K562 (cell line): ENCODE data around the gene CD300E. TPM values are rescaled to one million over a fixed set of nuclear protein-coding genes. Genes with fewer than 3 reads are reported as not detected.

Experiments
- ATAC-seq: fragments of 200-7000 bp; cut with Tn5 transposase; 3 replicates; pipeline ENCODE4 v1.9.1; 2020; ENCODE audit warnings: moderate library complexity
- BruUV-seq: library from RNA; stranded (reverse); fragments of 400-500 nt; replicated peaks from 2 replicates; lab custom pipeline; 2021; lab: Mats Ljungman, UMichigan
- CTCF ChIA-PET: fragments of 300-600 bp; formaldehyde crosslinking; extraction: SDS; loops from one replicate; lab custom pipeline; 2021; ENCODE audit warnings: low intra/inter-chr PET ratio; lab: Yijun Ruan, JAX
- POLR2A ChIA-PET: fragments of 300-600, 350-650 bp; sonication (Branson Sonifier 250); formaldehyde crosslinking; extraction: SDS; loops from one replicate; lab custom pipeline; 2021; ENCODE audit warnings: antibody characterized with exemption, inconsistent platforms; lab: Yijun Ruan, JAX
- DNase-seq, 4 experiments: peaks; one replicate each; pipeline versions ENCODE4 v3.0.0 to v3.0.0-alpha.2; 2011 to 2018; ENCODE audit warnings: low spot score in 3 of 4, mixed read lengths in 3 of 4; ENCODE audit errors: extremely low read depth in 1 of 4
- FAIRE-seq: peaks from 2 replicates; lab custom pipeline; 2011; peaks lifted over from hg19 to GRCh38; lab: Jason Lieb, UNC
- H2AFZ ChIP-seq: 2 replicates; pipeline ENCODE4 v1.6.0; 2011; ENCODE audit warnings: low read depth, low read length, control low read depth, inconsistent platforms
- H3K27ac ChIP-seq: fragments of 200-600 bp; 3 replicates; pipeline ENCODE4 v1.8.0; 2011; ENCODE audit warnings: low read depth, mild to moderate bottlenecking, control low read depth, inconsistent platforms, low read length, moderate library complexity, mixed read lengths; ENCODE audit errors: extremely low read depth
- H3K27me3 ChIP-seq, 2 experiments: fragments of 300-600 bp in 1 of 2; 2 replicates in 1 of 2; 3 replicates in 1 of 2; pipeline versions ENCODE4 v1.6.0 to v1.8.0; 2011; ENCODE audit warnings: inconsistent platforms in 2 of 2, low read length in 2 of 2, mild to moderate bottlenecking in 1 of 2, mixed read lengths in 1 of 2, moderate library complexity in 1 of 2; ENCODE audit not compliant: control insufficient read depth in 2 of 2, insufficient read depth in 2 of 2
- H3K36me3 ChIP-seq: fragments of 300-600 bp; 3 replicates; pipeline ENCODE4 v1.8.0; 2011; ENCODE audit warnings: mild to moderate bottlenecking, low read length, inconsistent platforms; ENCODE audit not compliant: control insufficient read depth, insufficient read depth
- H3K4me1 ChIP-seq, 2 experiments: fragments of 200-600 bp in 1 of 2; replicated peaks in 1 of 2; 2 replicates in 1 of 2; 3 replicates in 1 of 2; pipeline versions ENCODE4 v1.5.1 to v1.8.0; 2011; ENCODE audit warnings: inconsistent platforms in 2 of 2, low read length in 2 of 2, mild to moderate bottlenecking in 1 of 2, mixed read lengths in 1 of 2, moderate library complexity in 1 of 2; ENCODE audit not compliant: control insufficient read depth in 2 of 2, insufficient read depth in 2 of 2
- H3K4me2 ChIP-seq: 2 replicates; pipeline ENCODE4 v1.6.1; 2011; ENCODE audit warnings: low read length, control low read depth, inconsistent platforms, mixed read lengths; ENCODE audit not compliant: insufficient read depth
- H3K4me3 ChIP-seq: fragments of 200-600 bp; sonication (generic), shearing (Covaris generic); 2 replicates; pipeline ENCODE4 v1.5.1; 2016; ENCODE audit warnings: control low read depth, inconsistent platforms
- H3K79me2 ChIP-seq: fragments of 200-600 bp; 3 replicates; pipeline ENCODE4 v1.8.0; 2011; ENCODE audit warnings: low read length, inconsistent platforms; ENCODE audit not compliant: control insufficient read depth, insufficient read depth
- H3K9ac ChIP-seq, 2 experiments: 2 replicates each; pipeline versions ENCODE4 v1.6.0 to v1.6.1; 2011; ENCODE audit warnings: low read depth in 2 of 2, low read length in 2 of 2, control low read depth in 1 of 2, inconsistent platforms in 1 of 2, mild to moderate bottlenecking in 1 of 2, mixed read lengths in 1 of 2; ENCODE audit not compliant: insufficient read depth in 1 of 2
- H3K9me1 ChIP-seq: one replicate; pipeline ENCODE4 v1.6.0; 2011; ENCODE audit warnings: inconsistent platforms, mild to moderate bottlenecking, low read length, moderate library complexity; ENCODE audit not compliant: control insufficient read depth, insufficient read depth
- H3K9me3 ChIP-seq: replicated peaks from 2 replicates; pipeline ENCODE4 v1.5.1; 2011; ENCODE audit warnings: low read depth, low read length, inconsistent platforms; ENCODE audit not compliant: control insufficient read depth, insufficient read depth
- H4K20me1 ChIP-seq: replicated peaks from 2 replicates; pipeline ENCODE4 v1.6.1; 2011; ENCODE audit warnings: low read length, inconsistent platforms, mixed read lengths; ENCODE audit not compliant: control insufficient read depth, insufficient read depth
- BCOR ChIP-seq: fragments of 450-650 bp; IDR thresholded peaks from 2 replicates; pipeline ENCODE4 v1.6.1; 2016
- BRD9 ChIP-seq: fragments of 450-650 bp; IDR thresholded peaks from 2 replicates; pipeline ENCODE4 v1.6.1; 2018; ENCODE audit warnings: low read depth; ENCODE audit not compliant: partially characterized antibody
- CLOCK ChIP-seq: fragments of 250-450 bp; sonication (Bioruptor Pico); IDR thresholded peaks from 2 replicates; pipeline ENCODE4 v1.4.0; 2020; ENCODE audit warnings: mild to moderate bottlenecking, moderate library complexity, borderline replicate concordance
- CTCF ChIP-seq, 3 experiments: IDR thresholded peaks in 2 of 3; conservative IDR thresholded peaks in 1 of 3; 2 replicates each; pipeline ENCODE4 v1.5.1; 2011 to 2012; ENCODE audit warnings: low read length in 3 of 3, mild to moderate bottlenecking in 3 of 3, control low read depth in 2 of 3, improper control_type of control experiment in 1 of 3, inconsistent platforms in 1 of 3, low read depth in 1 of 3, mixed read lengths in 1 of 3, moderate library complexity in 1 of 3; ENCODE audit not compliant: insufficient read depth in 2 of 3
- GABPB2 ChIP-seq: fragments of 250-450 bp; sonication (Bioruptor Pico); conservative IDR thresholded peaks from 2 replicates; pipeline ENCODE4 v1.5.1; 2021; ENCODE audit warnings: mild to moderate bottlenecking
- GTF2B ChIP-seq: IDR thresholded peaks from 2 replicates; pipeline ENCODE4 v1.6.1; 2011; ENCODE audit not compliant: insufficient read length; ENCODE audit errors: extremely low read depth
- NCOR1 ChIP-seq: fragments of 450-650 bp; IDR thresholded peaks from 2 replicates; pipeline ENCODE4 v1.6.1; 2016; ENCODE audit warnings: mild to moderate bottlenecking, moderate library complexity
- RBM17 ChIP-seq: fragments of 200-400 bp; formaldehyde crosslinking; IDR thresholded peaks from 2 replicates; pipeline ENCODE4 v1.6.1; 2017; ENCODE audit warnings: low read depth, mild to moderate bottlenecking, low read length, borderline replicate concordance
- SP1 ChIP-seq: sonication (generic); formaldehyde crosslinking; IDR thresholded peaks from 2 replicates; pipeline ENCODE4 v1.8.1; 2022; ENCODE audit warnings: mild to moderate bottlenecking, missing genetic modification reagents
- SRSF3 ChIP-seq: fragments of 200-400 bp; formaldehyde crosslinking; IDR thresholded peaks from 2 replicates; pipeline ENCODE4 v1.6.1; 2016; ENCODE audit warnings: mild to moderate bottlenecking, low read length, moderate library complexity; ENCODE audit not compliant: insufficient read depth
- STAT6 ChIP-seq: sonication (generic); formaldehyde crosslinking; IDR thresholded peaks from 2 replicates; pipeline ENCODE4 v1.8.1; 2023; ENCODE audit warnings: mild to moderate bottlenecking, missing genetic modification reagents
- WGBS: fragments of 100-300 bp; shearing (Covaris generic); methylation state at CpG from one replicate; pipeline ENCODE4 v1.1.6; 2016; ENCODE audit warnings: low coverage, mixed read lengths; ENCODE audit not compliant: insufficient coverage; ENCODE audit errors: missing lambda C conversion rate; 5-methylcytosine and 5-hydroxymethylcytosine counted together
- in situ Hi-C: fragments of 300-500 bp; cut with MboI; formaldehyde crosslinking; loops from 4 replicates; pipeline ENCODE4 v1.15.0; 2018; ENCODE audit warnings: inconsistent platforms, mixed read lengths
- intact Hi-C: fragments of 100-400 bp; cut with micrococcal nuclease; formaldehyde crosslinking; loops from 2 replicates; pipeline ENCODE4 v1.14.2; 2022
- polyA plus RNA-seq, 8 experiments: library from polyadenylated mRNA; depleted of rRNA in 4 of 8; stranded (reverse) in 5 of 8; unstranded in 3 of 8; fragments of >200 nt; fragmentation: Nextera tagmentation in 2 of 8; fragmentation: Illumina TruSeq in 1 of 8; extraction: Ambion mirVana in 2 of 8; extraction: Trizol in 1 of 8; gene quantifications; 2 replicates each; pipeline versions ENCODE4 v1.2.1 to v1.2.3, GENCODE V29; 2011 to 2014; ENCODE audit warnings: inconsistent platforms in 1 of 8, missing spikeins in 1 of 8
- total RNA-seq, 7 experiments: library from RNA; depleted of rRNA in 6 of 7; stranded (reverse); fragments of >200 nt in 6 of 7; fragmentation: Illumina TruSeq in 2 of 7; extraction: Trizol in 2 of 7; gene quantifications; 2 replicates each; pipeline versions ENCODE4 v1.2.1 to v1.2.3, GENCODE V29; 2011 to 2021; ENCODE audit warnings: low replicate concordance in 1 of 7

CD300E gene
- total and polyA plus RNA-seq, 9 of the 15 experiments (the other 6 are each of a cell fraction or from before 2014, with no cell fraction given), result not detected

- TF ChIP-seq SRSF3 (no peak), NCOR1 (no peak), CLOCK (no peak), GTF2B (no peak), STAT6 (no peak), CTCF (IDR thresholded peaks at IDR 0.05 in 2 of 3, conservative IDR thresholded peaks at IDR 0.05 in 1 of 3; ENCODE audit: insufficient read depth in 2 of 3, low read depth in 1 of 3, low read length in 3 of 3) (no peak), GABPB2 (CRISPR knock-in tag) (no peak), RBM17 (no peak), BRD9 (no peak), SP1 (no peak), BCOR (no peak)
- H3K9ac ChIP-seq, result no peak overlapping the region
- no peaks in the 10 kb centered on the region for H4K20me1 ChIP-seq
- H3K27me3 ChIP-seq, result peaks cover 13 to 38% of the 10 kb centered on the region in 2 experiments; a peak in 4 of 5 replicates
- no peak overlapping the region for H3K4me3 ChIP-seq
- H3K36me3 ChIP-seq, result no peaks in the 10 kb centered on the region
- ATAC-seq (no peak), FAIRE-seq (no peak), DNase-seq (no peak)
- no peak overlapping the region for H3K27ac ChIP-seq
- in situ Hi-C loops (no loop called here), intact Hi-C loops (no loop called here)
- H3K4me2 ChIP-seq, result no peak overlapping the region
- WGBS, result 1% methylated on average over 7 of the region's 9 CpGs
- BruUV-seq, result no TSS peak
- no peaks in the 10 kb centered on the region for H3K4me1 ChIP-seq
- H3K9me3 ChIP-seq, result no peaks in the 10 kb centered on the region
- ChIA-PET POLR2A (interaction anchor here (0.5 to 1.5 kb wide), 3 partner anchors 9 to 926 kb away, joined by 3 to 4 read pairs (median 4); no protein-coding TSS in a partner anchor), CTCF (no interaction called here)
- H3K9me1 ChIP-seq, result no peaks in the 10 kb centered on the region
- no peak overlapping the region for H2AFZ ChIP-seq
- H3K79me2 ChIP-seq, result no peaks in the 10 kb centered on the region
These were observed 24.5 kb upstream of the CD300E start for GRCh38 chr17:74647871-74648672.
